ENCODE results near the gene UTS2.

Gene UTS2

GRCh38 chr1:7873801-7874795, 21.2 kb upstream of the UTS2 start:
- CTCF ChIA-PET, result no interaction called here
- Mint-ChIP-seq H3K27ac (no peak overlapping the region), H3K9me3 (peaks cover 8% of the 10 kb centered on the region), H3K36me3 (no peaks in the 10 kb centered on the region), H3K4me3 (no peak overlapping the region), H3K27me3 (peaks cover 4% of the 10 kb centered on the region), H3K4me1 (peaks cover 3% of the 10 kb centered on the region)
- DNase-seq, result no peak

DNA sequence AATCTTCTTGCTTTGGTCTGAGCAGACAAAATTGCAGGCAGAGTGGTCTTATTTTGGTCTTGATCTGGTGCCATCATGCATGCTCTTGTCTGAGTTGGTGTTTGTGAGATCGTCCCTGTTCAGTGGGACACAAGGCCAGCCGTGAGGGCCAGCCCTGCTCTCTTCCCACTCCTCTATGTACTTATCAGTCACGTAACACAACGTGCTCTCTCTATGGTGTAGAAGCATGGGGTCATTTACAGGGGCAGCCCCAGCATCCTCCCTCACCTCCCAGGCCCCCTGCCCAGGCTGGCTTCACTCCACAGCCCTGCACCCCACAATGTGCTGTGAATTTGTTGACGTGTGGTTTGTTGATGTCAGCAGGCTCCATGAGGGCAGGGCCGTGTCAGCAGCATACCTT, 18.3 kb upstream of the UTS2 start:
- no peak overlapping the region for H3K4me3 Mint-ChIP-seq
- no peaks in the 10 kb centered on the region for H3K36me3 Mint-ChIP-seq
- peaks cover 4% of the 10 kb centered on the region for H3K27me3 Mint-ChIP-seq
- no peak for DNase-seq
- CTCF ChIA-PET, result no interaction called here
- H3K9me3 Mint-ChIP-seq, result no peaks in the 10 kb centered on the region
- no peak overlapping the region for H3K27ac Mint-ChIP-seq
- no peaks in the 10 kb centered on the region for H3K4me1 Mint-ChIP-seq

GRCh38 chr1:7869136-7869920, 16.5 kb upstream of the UTS2 start:
- DNase-seq, result no peak
- no peaks in the 10 kb centered on the region for H3K4me1 Mint-ChIP-seq
- peaks cover 3% of the 10 kb centered on the region for H3K27me3 Mint-ChIP-seq
- H3K9me3 Mint-ChIP-seq, result no peaks in the 10 kb centered on the region
- no peak overlapping the region for H3K4me3 Mint-ChIP-seq
- no peaks in the 10 kb centered on the region for H3K36me3 Mint-ChIP-seq
- H3K27ac Mint-ChIP-seq, result no peak overlapping the region
- CTCF ChIA-PET, result no interaction called here

DNA sequence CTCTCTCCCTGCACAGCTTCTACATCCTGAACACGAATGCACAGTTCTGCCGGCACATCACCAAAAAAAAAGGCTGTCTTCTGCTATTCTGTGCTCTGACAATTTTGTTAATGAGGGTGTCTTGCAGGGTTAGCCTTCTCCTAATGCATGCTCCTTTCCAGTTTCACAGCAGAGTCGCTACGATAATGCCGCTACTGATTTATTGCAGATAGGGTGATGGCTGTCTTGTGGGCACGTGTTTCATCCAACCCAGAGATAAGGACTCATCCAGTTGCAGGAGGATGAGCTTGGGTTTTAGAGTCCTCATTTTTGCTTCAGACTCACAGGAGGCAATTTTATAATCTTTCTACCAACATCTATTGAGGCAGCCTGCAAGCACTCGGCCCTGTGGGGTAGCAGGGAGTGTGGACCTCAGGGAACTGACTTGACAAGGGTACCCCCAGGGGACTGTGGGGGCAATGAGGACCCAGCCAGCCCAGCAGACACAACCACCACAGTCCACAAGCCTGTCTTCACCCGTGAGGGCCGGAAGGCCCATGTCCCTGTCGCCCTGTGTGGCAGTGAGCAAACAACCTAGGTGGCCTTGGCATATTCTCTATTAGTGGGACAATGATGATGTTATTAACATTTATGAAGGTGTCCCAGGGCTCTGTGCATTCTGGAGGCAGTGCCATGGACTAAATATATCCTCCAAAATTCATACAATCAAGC, 15.4 kb upstream of the UTS2 start:
- Mint-ChIP-seq H3K36me3 (no peaks in the 10 kb centered on the region), H3K27me3 (no peaks in the 10 kb centered on the region), H3K27ac (no peak overlapping the region), H3K4me1 (no peaks in the 10 kb centered on the region), H3K9me3 (no peaks in the 10 kb centered on the region), H3K4me3 (no peak overlapping the region)
- CTCF ChIA-PET, result interaction anchor here (0.6 kb wide), 1 partner anchor 978 kb away, joined by 3 read pairs; no protein-coding TSS in a partner anchor
- no peak for DNase-seq

DNA sequence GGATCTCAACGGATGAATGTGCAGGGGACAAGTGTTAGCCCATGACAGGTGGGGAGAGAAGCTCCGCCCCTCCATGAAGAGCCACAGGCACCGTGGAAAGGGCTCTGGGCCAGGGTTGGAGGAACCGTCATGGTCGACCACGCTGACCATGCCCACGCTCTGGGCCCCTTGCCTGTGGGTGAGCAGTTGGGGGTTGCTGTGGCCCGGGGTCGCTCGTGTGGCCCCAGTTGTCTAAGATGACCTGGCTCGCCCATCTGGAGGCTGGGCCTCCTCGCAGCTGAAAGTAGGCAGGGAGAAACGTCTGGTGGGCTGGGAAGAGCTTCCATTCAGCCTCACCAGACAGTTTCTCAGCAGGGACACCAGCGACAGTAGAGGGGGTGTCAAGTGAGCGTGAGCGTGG, 13.1 kb upstream of the UTS2 start:
- CTCF ChIA-PET, result no interaction called here
- H3K4me1 Mint-ChIP-seq, result no peaks in the 10 kb centered on the region
- no peaks in the 10 kb centered on the region for H3K36me3 Mint-ChIP-seq
- H3K9me3 Mint-ChIP-seq, result no peaks in the 10 kb centered on the region
- no peak for DNase-seq
- H3K27ac Mint-ChIP-seq, result no peak overlapping the region
- no peaks in the 10 kb centered on the region for H3K27me3 Mint-ChIP-seq
- H3K4me3 Mint-ChIP-seq, result no peak overlapping the region

GRCh38 chr1:7863756-7864328, 11.0 kb upstream of the UTS2 start:
- H3K9me3 Mint-ChIP-seq, result no peaks in the 10 kb centered on the region
- H3K4me1 Mint-ChIP-seq, result no peaks in the 10 kb centered on the region
- CTCF ChIA-PET, result no interaction called here
- no peaks in the 10 kb centered on the region for H3K36me3 Mint-ChIP-seq
- H3K27ac Mint-ChIP-seq, result no peak overlapping the region
- no peak for DNase-seq
- no peaks in the 10 kb centered on the region for H3K27me3 Mint-ChIP-seq
- H3K4me3 Mint-ChIP-seq, result no peak overlapping the region

GRCh38 chr1:7862211-7863060, 9.6 kb upstream of the UTS2 start:
- H3K36me3 Mint-ChIP-seq, result no peaks in the 10 kb centered on the region
- no peaks in the 10 kb centered on the region for H3K27me3 Mint-ChIP-seq
- CTCF ChIA-PET, result no interaction called here
- H3K4me1 Mint-ChIP-seq, result no peaks in the 10 kb centered on the region
- no peak for DNase-seq
- H3K4me3 Mint-ChIP-seq, result no peak overlapping the region
- H3K9me3 Mint-ChIP-seq, result no peaks in the 10 kb centered on the region
- H3K27ac Mint-ChIP-seq, result no peak overlapping the region

- Mint-ChIP-seq H3K9me3 (no peaks in the 10 kb centered on the region), H3K27me3 (no peaks in the 10 kb centered on the region), H3K4me1 (no peaks in the 10 kb centered on the region), H3K27ac (no peak overlapping the region), H3K4me3 (no peak overlapping the region), H3K36me3 (no peaks in the 10 kb centered on the region)
- CTCF ChIA-PET, result no interaction called here
- no peak for DNase-seq
Observed at GRCh38 chr1:7861452-7861851, 8.6 kb upstream of the UTS2 start.

DNA sequence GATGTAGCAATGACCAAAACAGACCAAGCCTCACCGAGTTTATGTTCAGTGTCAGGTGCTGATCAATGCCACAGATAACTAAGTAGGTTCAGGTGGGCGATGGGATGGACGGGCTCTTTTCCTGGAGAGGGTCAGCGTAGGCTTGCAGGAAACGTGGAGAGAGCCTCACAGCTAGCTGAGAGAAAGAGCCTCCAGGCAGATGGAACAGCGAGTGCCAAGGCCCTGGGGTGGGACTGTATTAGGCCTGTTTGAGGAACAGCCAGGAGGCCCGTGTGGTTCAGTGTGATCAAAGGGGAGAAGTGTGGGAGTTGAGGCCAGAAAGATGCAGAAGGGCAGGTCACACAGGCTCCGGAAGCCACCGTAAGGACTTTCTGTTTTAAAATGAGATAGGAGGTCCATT, 7.3 kb upstream of the UTS2 start:
- no peak overlapping the region for H3K27ac Mint-ChIP-seq
- H3K9me3 Mint-ChIP-seq, result no peaks in the 10 kb centered on the region
- CTCF ChIA-PET, result no interaction called here
- H3K4me1 Mint-ChIP-seq, result no peaks in the 10 kb centered on the region
- H3K36me3 Mint-ChIP-seq, result no peaks in the 10 kb centered on the region
- H3K4me3 Mint-ChIP-seq, result no peak overlapping the region
- H3K27me3 Mint-ChIP-seq, result no peaks in the 10 kb centered on the region
- no peak for DNase-seq

GRCh38 chr1:7859406-7859805, 6.5 kb upstream of the UTS2 start:
- CTCF ChIA-PET, result no interaction called here
- H3K27me3 Mint-ChIP-seq, result no peaks in the 10 kb centered on the region
- DNase-seq, result no peak
- no peak overlapping the region for H3K4me3 Mint-ChIP-seq
- no peaks in the 10 kb centered on the region for H3K4me1 Mint-ChIP-seq
- H3K27ac Mint-ChIP-seq, result no peak overlapping the region
- no peaks in the 10 kb centered on the region for H3K9me3 Mint-ChIP-seq
- no peaks in the 10 kb centered on the region for H3K36me3 Mint-ChIP-seq

GRCh38 chr1:7857985-7858384, 5.1 kb upstream of the UTS2 start:
- no peak overlapping the region for H3K27ac Mint-ChIP-seq
- H3K9me3 Mint-ChIP-seq, result no peaks in the 10 kb centered on the region
- CTCF ChIA-PET, result no interaction called here
- H3K36me3 Mint-ChIP-seq, result no peaks in the 10 kb centered on the region
- DNase-seq, result no peak
- H3K4me1 Mint-ChIP-seq, result no peaks in the 10 kb centered on the region
- H3K4me3 Mint-ChIP-seq, result no peak overlapping the region
- H3K27me3 Mint-ChIP-seq, result no peaks in the 10 kb centered on the region

- Mint-ChIP-seq H3K36me3 (no peaks in the 10 kb centered on the region), H3K27me3 (no peaks in the 10 kb centered on the region), H3K9me3 (no peaks in the 10 kb centered on the region), H3K4me1 (no peaks in the 10 kb centered on the region), H3K27ac (no peak overlapping the region), H3K4me3 (no peak overlapping the region)
- CTCF ChIA-PET, result interaction anchor here (0.7 kb wide), 1 partner anchor 136 kb away, joined by 3 read pairs; no protein-coding TSS in a partner anchor
- no peak for DNase-seq
Observed at GRCh38 chr1:7857000-7857399, 4.1 kb upstream of the UTS2 start.

- no peaks in the 10 kb centered on the region for H3K9me3 Mint-ChIP-seq
- H3K4me1 Mint-ChIP-seq, result no peaks in the 10 kb centered on the region
- peaks cover 2% of the 10 kb centered on the region for H3K27me3 Mint-ChIP-seq
- H3K4me3 Mint-ChIP-seq, result no peak overlapping the region
- no peak overlapping the region for H3K27ac Mint-ChIP-seq
- H3K36me3 Mint-ChIP-seq, result no peaks in the 10 kb centered on the region
- DNase-seq, result no peak
- CTCF ChIA-PET, result no interaction called here
Observed at GRCh38 chr1:7856345-7856744, 3.5 kb upstream of the UTS2 start.
